Right lobe of liver (tissue), 4 donors: ENCODE measurements around the gene MOV10.

Source experiments
- POLR2A ChIP-seq: fragments of 450-650 bp; IDR thresholded peaks from one replicate; pipeline ENCODE4 v1.6.1; 2017; ENCODE audit warnings: antibody characterized with exemption, mild to moderate bottlenecking
- TF ChIP-seq, protein P1 (sequence below), 4 donors: fragments of 200-600 bp in 3 of 4; fragments of 450-650 bp in 1 of 4; IDR thresholded peaks; one replicate each; pipeline versions ENCODE4 v1.5.1 to v1.8.0; 2016 to 2022; ENCODE audit warnings: antibody characterized with exemption in 4 of 4, mild to moderate bottlenecking in 2 of 4
- donor health status: DM: no; HTN: no; CAD: no.
- donor health status: DM: no; HTN: no; CAD: no.
- donor health status: DM: no; HTN: yes; CAD: no.

DNA sequence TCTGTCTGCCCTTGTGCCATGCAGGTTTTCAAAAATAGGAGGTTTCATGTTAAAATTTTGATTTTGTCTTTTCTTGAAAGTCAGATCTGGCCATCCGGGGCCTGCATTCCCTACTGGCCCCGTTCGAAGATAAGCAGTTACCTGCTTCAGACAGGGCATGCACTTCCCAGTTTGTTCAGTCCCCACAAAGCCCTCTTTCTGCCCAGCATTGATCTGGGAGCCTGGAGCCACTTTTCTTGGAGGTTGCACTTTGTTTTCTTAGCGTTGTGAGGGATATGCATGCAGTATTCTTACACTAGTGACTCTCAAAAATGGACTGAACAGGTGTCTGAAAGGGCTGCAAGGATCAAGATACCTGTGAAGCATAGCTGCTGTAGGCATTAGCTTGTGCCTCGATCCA, 11.5 kb downstream of the MOV10 start:
- TF ChIP-seq, protein P1, sequence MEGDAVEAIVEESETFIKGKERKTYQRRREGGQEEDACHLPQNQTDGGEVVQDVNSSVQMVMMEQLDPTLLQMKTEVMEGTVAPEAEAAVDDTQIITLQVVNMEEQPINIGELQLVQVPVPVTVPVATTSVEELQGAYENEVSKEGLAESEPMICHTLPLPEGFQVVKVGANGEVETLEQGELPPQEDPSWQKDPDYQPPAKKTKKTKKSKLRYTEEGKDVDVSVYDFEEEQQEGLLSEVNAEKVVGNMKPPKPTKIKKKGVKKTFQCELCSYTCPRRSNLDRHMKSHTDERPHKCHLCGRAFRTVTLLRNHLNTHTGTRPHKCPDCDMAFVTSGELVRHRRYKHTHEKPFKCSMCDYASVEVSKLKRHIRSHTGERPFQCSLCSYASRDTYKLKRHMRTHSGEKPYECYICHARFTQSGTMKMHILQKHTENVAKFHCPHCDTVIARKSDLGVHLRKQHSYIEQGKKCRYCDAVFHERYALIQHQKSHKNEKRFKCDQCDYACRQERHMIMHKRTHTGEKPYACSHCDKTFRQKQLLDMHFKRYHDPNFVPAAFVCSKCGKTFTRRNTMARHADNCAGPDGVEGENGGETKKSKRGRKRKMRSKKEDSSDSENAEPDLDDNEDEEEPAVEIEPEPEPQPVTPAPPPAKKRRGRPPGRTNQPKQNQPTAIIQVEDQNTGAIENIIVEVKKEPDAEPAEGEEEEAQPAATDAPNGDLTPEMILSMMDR (IDR thresholded peaks at IDR 0.05): no peak
- TF ChIP-seq POLR2A: no peak
